ENCODE measurements around the gene HOGA1.
"Not testable (repeated sequence)": the region's sequence is repeated elsewhere in the genome, so short reads cannot be mapped to it uniquely, and the experiment has no call there.

HOGA1 gene

GRCh38 chr10:97644936-97645335 lies 60.7 kb downstream of the HOGA1 start:
- Histone ChIP-seq H2AFZ (ENCODE audit: low read length) (no peak overlapping the region), H3K4me3 (ENCODE audit: low read length) (no peak overlapping the region), H3K9me3 (replicated peaks; ENCODE audit: insufficient read depth, low read length) (no peaks in the 10 kb centered on the region), H3K4me2 (ENCODE audit: low read depth, low read length) (no peak overlapping the region), H3K27ac (ENCODE audit: low read length) (no peak overlapping the region), H3K36me3 (replicated peaks; ENCODE audit: insufficient read depth, low read length) (no peaks in the 10 kb centered on the region; the same call in 1 of the 2 replicates), H3K4me1 (ENCODE audit: low read length) (peaks cover 10% of the 10 kb centered on the region), H4K20me1 (ENCODE audit: insufficient read depth, low read length) (0 out of 2 replicates have a peak, but pooled peaks cover 6% of the 10 kb centered on the region), H3K27me3 (replicated peaks; ENCODE audit: insufficient read depth, low read length) (no peaks in the 10 kb centered on the region), H3K9me2 (replicated peaks; ENCODE audit: insufficient read depth, low read length) (no peaks in the 10 kb centered on the region), H3K9ac (ENCODE audit: low read length) (no peak overlapping the region), H3F3A (ENCODE audit: insufficient read depth, low read length) (no peaks in the 10 kb centered on the region), H3K79me2 (ENCODE audit: low read length) (peaks cover 54% of the 10 kb centered on the region)
- TF ChIP-seq EZH2phosphoT487 (IDR thresholded peaks at IDR 0.05; ENCODE audit: low read length) (no peak), CTCF (IDR thresholded peaks at IDR 0.05; ENCODE audit: low read length) (no peak), EZH2 (optimal IDR thresholded peaks at IDR 0.05; ENCODE audit: low read depth, low read length) (no peak)
- no peak for DNase-seq

GRCh38 chr10:97647556-97647955 lies 63.4 kb downstream of the HOGA1 start:
- Histone ChIP-seq H3K4me1 (ENCODE audit: low read length) (peaks cover 8% of the 10 kb centered on the region), H3K79me2 (ENCODE audit: low read length) (peaks cover 47% of the 10 kb centered on the region), H3K36me3 (replicated peaks; ENCODE audit: insufficient read depth, low read length) (peaks cover 5% of the 10 kb centered on the region; the same call in 1 of the 2 replicates), H3K27me3 (replicated peaks; ENCODE audit: insufficient read depth, low read length) (no peaks in the 10 kb centered on the region), H3K9ac (ENCODE audit: low read length) (no peak overlapping the region), H2AFZ (ENCODE audit: low read length) (no peak overlapping the region), H3K9me2 (replicated peaks; ENCODE audit: insufficient read depth, low read length) (no peaks in the 10 kb centered on the region), H3K27ac (ENCODE audit: low read length) (no peak overlapping the region), H4K20me1 (ENCODE audit: insufficient read depth, low read length) (0 out of 2 replicates have a peak, but pooled peaks cover 3% of the 10 kb centered on the region), H3K4me2 (ENCODE audit: low read depth, low read length) (no peak overlapping the region), H3F3A (ENCODE audit: insufficient read depth, low read length) (no peaks in the 10 kb centered on the region), H3K9me3 (replicated peaks; ENCODE audit: insufficient read depth, low read length) (no peaks in the 10 kb centered on the region), H3K4me3 (ENCODE audit: low read length) (no peak overlapping the region)
- no peak for DNase-seq
- TF ChIP-seq EZH2phosphoT487 (IDR thresholded peaks at IDR 0.05; ENCODE audit: low read length) (no peak), CTCF (IDR thresholded peaks at IDR 0.05; ENCODE audit: low read length) (no peak), EZH2 (optimal IDR thresholded peaks at IDR 0.05; ENCODE audit: low read depth, low read length) (no peak)

- Histone ChIP-seq H3F3A (ENCODE audit: insufficient read depth, low read length) (no peaks in the 10 kb centered on the region), H3K4me3 (ENCODE audit: low read length) (no peak overlapping the region), H3K79me2 (ENCODE audit: low read length) (peaks cover 37% of the 10 kb centered on the region), H3K36me3 (replicated peaks; ENCODE audit: insufficient read depth, low read length) (peaks cover 5% of the 10 kb centered on the region; the same call in 1 of the 2 replicates), H3K4me2 (ENCODE audit: low read depth, low read length) (no peak overlapping the region), H2AFZ (ENCODE audit: low read length) (no peak overlapping the region), H3K9ac (ENCODE audit: low read length) (no peak overlapping the region), H3K9me2 (replicated peaks; ENCODE audit: insufficient read depth, low read length) (no peaks in the 10 kb centered on the region), H3K9me3 (replicated peaks; ENCODE audit: insufficient read depth, low read length) (no peaks in the 10 kb centered on the region), H3K27ac (ENCODE audit: low read length) (no peak overlapping the region), H4K20me1 (ENCODE audit: insufficient read depth, low read length) (0 out of 2 replicates have a peak, but pooled peaks cover 3% of the 10 kb centered on the region), H3K27me3 (replicated peaks; ENCODE audit: insufficient read depth, low read length) (no peaks in the 10 kb centered on the region), H3K4me1 (ENCODE audit: low read length) (peaks cover 8% of the 10 kb centered on the region)
- TF ChIP-seq CTCF (IDR thresholded peaks at IDR 0.05; ENCODE audit: low read length) (no peak), EZH2 (optimal IDR thresholded peaks at IDR 0.05; ENCODE audit: low read depth, low read length) (no peak), EZH2phosphoT487 (IDR thresholded peaks at IDR 0.05; ENCODE audit: low read length) (no peak)
- DNase-seq, result no peak
Observed at GRCh38 chr10:97648562-97649404, 64.6 kb downstream of the HOGA1 start.

- not testable (repeated sequence) for H3K4me3 ChIP-seq (ENCODE audit: low read length); H3K9ac ChIP-seq (ENCODE audit: low read length)
Observed at GRCh38 chr10:97649405-97649750, 65.2 kb downstream of the HOGA1 start.

More at GRCh38 chr10:97649405-97649750, 65.2 kb downstream of the HOGA1 start:
- H3K9me3 ChIP-seq (replicated peaks; ENCODE audit: insufficient read depth, low read length); H3K4me2 ChIP-seq (ENCODE audit: low read depth, low read length); H3K27ac ChIP-seq (ENCODE audit: low read length); H3K9me2 ChIP-seq (replicated peaks; ENCODE audit: insufficient read depth, low read length); H3F3A ChIP-seq (ENCODE audit: insufficient read depth, low read length); H4K20me1 ChIP-seq (ENCODE audit: insufficient read depth, low read length); H3K36me3 ChIP-seq (replicated peaks; ENCODE audit: insufficient read depth, low read length); H3K27me3 ChIP-seq (replicated peaks; ENCODE audit: insufficient read depth, low read length); H2AFZ ChIP-seq (ENCODE audit: low read length); DNase-seq; H3K4me1 ChIP-seq (ENCODE audit: low read length): not testable (repeated sequence)
- H3K79me2 ChIP-seq (ENCODE audit: low read length), result peaks cover 34% of the 10 kb centered on the region
